Dermis lymphatic vessel endothelial cell (primary cell): Measurements from ENCODE around the gene CEP162. TPM values are rescaled to one million over a fixed set of nuclear protein-coding genes. Genes with fewer than 3 reads are reported as not detected.

ENCODE experiments used
- total RNA-seq: library from RNA; depleted of rRNA; stranded (reverse); fragments of >200 nt; gene quantifications from 2 replicates; pipeline ENCODE4 v1.2.1, GENCODE V29; 2014

CEP162 gene, protein sequence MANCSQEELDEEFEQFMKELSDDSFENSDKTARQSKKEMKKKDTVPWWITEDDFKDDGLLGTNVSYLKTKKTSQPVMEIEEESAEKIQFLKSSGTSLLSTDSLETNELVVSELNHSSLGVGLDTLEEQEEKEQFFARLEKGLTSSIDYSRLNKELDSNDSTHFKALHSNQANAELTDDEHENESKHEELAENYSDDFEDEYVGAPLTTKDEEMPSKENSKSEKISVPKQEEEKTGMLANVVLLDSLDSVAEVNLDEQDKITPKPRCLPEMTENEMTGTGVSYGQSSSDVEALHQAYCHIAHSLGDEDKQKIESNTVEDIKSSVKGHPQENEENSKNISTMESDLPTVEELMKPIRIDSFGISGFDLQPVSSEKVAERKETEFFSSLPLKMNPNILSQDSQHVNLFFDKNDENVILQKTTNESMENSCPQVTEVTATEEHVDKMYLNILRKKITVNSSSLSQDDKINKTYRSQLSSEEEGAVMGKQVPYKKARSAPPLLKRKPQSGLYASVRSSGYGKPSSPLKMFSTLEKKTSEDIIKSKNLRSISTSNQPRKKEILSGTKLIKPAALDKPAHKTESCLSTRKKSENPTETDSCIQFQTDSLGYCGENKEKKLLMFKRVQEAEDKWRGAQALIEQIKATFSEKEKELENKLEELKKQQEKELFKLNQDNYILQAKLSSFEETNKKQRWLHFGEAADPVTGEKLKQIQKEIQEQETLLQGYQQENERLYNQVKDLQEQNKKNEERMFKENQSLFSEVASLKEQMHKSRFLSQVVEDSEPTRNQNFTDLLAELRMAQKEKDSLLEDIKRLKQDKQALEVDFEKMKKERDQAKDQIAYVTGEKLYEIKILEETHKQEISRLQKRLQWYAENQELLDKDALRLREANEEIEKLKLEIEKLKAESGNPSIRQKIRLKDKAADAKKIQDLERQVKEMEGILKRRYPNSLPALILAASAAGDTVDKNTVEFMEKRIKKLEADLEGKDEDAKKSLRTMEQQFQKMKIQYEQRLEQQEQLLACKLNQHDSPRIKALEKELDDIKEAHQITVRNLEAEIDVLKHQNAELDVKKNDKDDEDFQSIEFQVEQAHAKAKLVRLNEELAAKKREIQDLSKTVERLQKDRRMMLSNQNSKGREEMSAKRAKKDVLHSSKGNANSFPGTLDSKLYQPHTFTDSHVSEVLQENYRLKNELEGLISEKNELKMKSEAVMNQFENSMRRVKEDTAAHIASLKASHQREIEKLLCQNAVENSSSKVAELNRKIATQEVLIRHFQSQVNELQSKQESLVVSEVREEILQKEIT (N-terminal part only)
- 2.1 and 7.0 TPM in 2 replicates for total RNA-seq

DNA sequence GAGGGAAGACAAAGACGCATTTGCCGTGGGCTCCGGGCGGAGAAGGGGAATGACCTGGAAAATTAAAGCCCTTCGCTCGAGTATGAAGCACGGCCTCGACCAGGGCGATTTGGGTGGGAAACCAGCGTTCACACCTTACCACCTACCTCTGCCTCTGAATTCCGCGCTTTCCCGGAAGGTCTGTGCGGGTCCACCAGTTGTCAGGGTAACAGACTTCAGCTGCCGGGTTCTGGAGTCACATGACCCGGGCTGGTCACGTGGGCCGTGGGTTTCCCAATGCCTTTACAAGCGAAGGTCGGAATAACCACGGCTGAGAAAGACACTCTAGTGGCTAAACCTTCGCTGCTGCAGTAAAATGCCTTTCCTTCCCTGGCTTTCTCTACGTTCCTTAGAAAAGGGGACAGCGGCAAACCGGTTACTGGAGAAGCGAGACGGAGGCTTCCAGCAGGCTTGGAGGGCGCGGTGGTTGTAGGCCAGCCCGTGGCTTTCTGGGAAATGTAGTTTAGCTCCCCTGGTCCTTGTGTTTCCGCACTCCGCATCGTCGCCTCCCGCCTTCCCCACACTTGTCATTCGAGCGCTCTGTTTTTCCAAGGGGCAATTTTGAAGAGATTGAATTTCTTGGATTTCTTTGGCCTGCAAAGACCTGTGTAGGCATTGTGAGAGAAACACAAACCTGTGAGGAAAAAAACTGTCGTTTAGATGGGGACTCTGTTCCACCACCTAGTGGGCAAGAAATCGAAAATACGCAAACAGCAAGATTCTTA, at the start of gene CEP162:
Gene CEP162 (minus strand): TSS at position 210 of the 764 bp plus-strand sequence. CDS start 1,250 bp downstream, outside the sequence.

Other genes with a start within 250 kb of the CEP162 start
- gene MRAP2, start 193.9 kb downstream of the CEP162 start, total RNA-seq = 6.4 and 8.9 TPM in 2 replicates